Measurements from ENCODE around the gene HPCAL1. TPM values are rescaled to one million over a fixed set of nuclear protein-coding genes. Genes with fewer than 3 reads are reported as not detected.

Gene HPCAL1
- total and polyA plus RNA-seq, 2 donors (not counting 3 experiments of a cell fraction or from before 2014, with no cell fraction given), result 56.5 to 77.4 TPM

DNA sequence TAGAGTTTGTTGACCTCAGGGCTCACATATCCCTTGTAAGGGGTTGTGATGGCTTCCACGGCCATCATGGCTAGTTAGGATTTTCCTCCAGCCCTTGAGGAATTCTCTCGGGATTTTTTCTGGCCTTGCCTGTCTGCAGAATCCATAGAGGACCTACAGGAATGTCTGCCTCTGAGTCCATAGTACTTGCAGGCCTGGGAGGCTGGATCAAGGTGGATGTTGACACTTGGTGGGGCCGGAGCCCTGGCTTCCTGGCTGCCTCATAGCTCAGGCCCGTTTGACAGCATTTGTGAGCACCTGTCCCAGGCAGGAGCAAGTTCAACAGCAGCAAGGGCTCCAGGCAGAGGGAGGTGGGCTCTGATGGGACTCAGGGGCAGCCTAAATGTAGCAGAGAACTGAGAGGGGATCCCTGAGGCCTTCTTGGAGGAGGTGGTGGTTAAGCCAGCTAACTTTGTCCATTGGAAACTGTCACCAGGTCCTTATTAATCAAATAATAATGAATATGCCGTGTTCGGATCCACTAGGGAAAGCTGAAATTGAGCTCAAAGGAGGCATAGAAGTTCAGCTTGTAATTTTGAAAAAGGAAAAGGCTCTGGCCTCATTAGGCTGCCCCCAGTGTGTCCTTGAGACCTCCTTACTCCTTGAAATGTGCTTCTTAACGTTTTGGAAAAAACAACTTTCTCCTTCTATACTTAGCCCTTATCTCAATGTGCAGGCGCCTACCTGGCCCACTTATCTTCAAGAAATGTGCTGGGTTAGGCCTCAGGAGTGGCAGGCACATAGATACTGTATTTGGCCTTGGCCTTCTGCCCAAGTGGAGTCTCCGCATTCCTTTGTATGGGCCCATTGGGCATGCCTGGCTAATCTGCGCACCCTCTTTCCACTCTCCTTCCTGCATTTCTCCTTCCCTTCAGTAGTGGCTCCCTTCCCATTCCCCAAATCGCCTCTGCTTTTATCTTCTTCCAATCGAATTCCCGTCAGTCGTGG lies 66.9 kb downstream of the HPCAL1 start:
- H4K20me1 ChIP-seq (replicated peaks; ENCODE audit: control insufficient read depth, extremely low read depth, insufficient read depth, low read length), result no peaks in the 10 kb centered on the region
- H2AFZ ChIP-seq (ENCODE audit: low read depth, low read length), result no peak overlapping the region
- FAIRE-seq (no peak), DNase-seq (ENCODE audit: low read depth, low spot score) (no peak)
- H3K27me3 ChIP-seq (ENCODE audit: control insufficient read depth in 2 of 2, insufficient read depth in 2 of 2, low read length in 2 of 2), result no peaks in the 10 kb centered on the region
- intact Hi-C loops (cut with micrococcal nuclease), result no loop called here
- peaks cover 35% of the 10 kb centered on the region for H3K79me2 ChIP-seq (ENCODE audit: control insufficient read depth, insufficient read depth, low read length)
- no peak overlapping the region for H3K4me2 ChIP-seq (ENCODE audit: insufficient read depth, low read length)
- TF ChIP-seq GATA2 (IDR thresholded peaks at IDR 0.05; ENCODE audit: insufficient read depth, insufficient read length, low read depth, low read length) (no peak), EZH2 (IDR thresholded peaks at IDR 0.05; ENCODE audit: borderline replicate concordance, low read depth, low read length, severe bottlenecking) (no peak), POLR2A (IDR thresholded peaks at IDR 0.05; ENCODE audit: low read depth, low read length) (no peak)
- dilution Hi-C loops (cut with MboI; ENCODE audit: extremely low pct_ligation_motif_present, low sequenced_read_pairs), result no loop called here
- ChIA-PET POLR2A (no interaction called here), CTCF (interaction anchor here (0.9 to 1.5 kb wide), 4 partner anchors 10 to 39 kb away, joined by 3 to 5 read pairs (median 4); no protein-coding TSS in a partner anchor)
- no peak overlapping the region for H3K27ac ChIP-seq (ENCODE audit: insufficient read depth, low read depth, low read length)
- no peak overlapping the region for H3K9ac ChIP-seq (replicated peaks; ENCODE audit: extremely low read depth, insufficient read depth, low read length)
- H3K4me1 ChIP-seq (ENCODE audit: control insufficient read depth, extremely low read depth, insufficient read depth, low read length), result no peaks in the 10 kb centered on the region
- BruUV-seq (replicated peaks), result no TSS peak
- H3K36me3 ChIP-seq (ENCODE audit: control insufficient read depth in 2 of 2, extremely low read depth in 1 of 2, insufficient read depth in 2 of 2, low read length in 2 of 2), result no peaks in the 10 kb centered on the region
- no peak overlapping the region for H3K4me3 ChIP-seq (replicated peaks in 1 of 3; ENCODE audit: insufficient read depth in 1 of 3, low read depth in 1 of 3, low read length in 3 of 3)
- no peaks in the 10 kb centered on the region for H3K9me1 ChIP-seq (replicated peaks; ENCODE audit: control insufficient read depth, extremely low read depth, insufficient read depth, low read length)
- no peaks in the 10 kb centered on the region for H3K9me3 ChIP-seq (replicated peaks; ENCODE audit: control insufficient read depth, insufficient read depth, low read length)

DNA sequence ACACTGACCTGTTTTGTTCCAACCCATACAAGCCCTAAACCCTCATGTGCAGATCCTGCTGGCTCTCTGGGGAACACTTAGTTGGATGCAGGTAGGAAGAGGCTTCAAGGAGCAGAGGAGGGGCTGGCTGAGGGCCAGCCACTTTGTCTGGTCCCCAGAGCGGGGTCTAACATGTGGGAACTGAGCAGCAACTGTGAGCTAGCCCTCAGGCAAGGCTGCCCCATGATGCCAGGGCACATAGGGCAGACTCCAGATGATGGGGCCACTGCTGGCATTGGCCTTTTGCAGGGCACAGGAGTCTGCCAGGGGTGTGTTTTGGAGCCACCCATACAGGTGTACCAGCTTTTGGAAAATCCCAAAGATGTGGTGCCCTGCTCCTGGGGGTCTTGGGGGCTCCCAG lies 67.7 kb downstream of the HPCAL1 start:
- Histone ChIP-seq H3K79me2 (ENCODE audit: control insufficient read depth, insufficient read depth, low read length) (peaks cover 30% of the 10 kb centered on the region), H3K4me1 (ENCODE audit: control insufficient read depth, extremely low read depth, insufficient read depth, low read length) (no peaks in the 10 kb centered on the region), H3K36me3 (ENCODE audit: control insufficient read depth in 2 of 2, extremely low read depth in 1 of 2, insufficient read depth in 2 of 2, low read length in 2 of 2) (no peaks in the 10 kb centered on the region), H2AFZ (ENCODE audit: low read depth, low read length) (no peak overlapping the region), H3K4me3 (replicated peaks in 1 of 3; ENCODE audit: insufficient read depth in 1 of 3, low read depth in 1 of 3, low read length in 3 of 3) (no peak overlapping the region), H4K20me1 (replicated peaks; ENCODE audit: control insufficient read depth, extremely low read depth, insufficient read depth, low read length) (no peaks in the 10 kb centered on the region), H3K9me3 (replicated peaks; ENCODE audit: control insufficient read depth, insufficient read depth, low read length) (no peaks in the 10 kb centered on the region), H3K27me3 (ENCODE audit: control insufficient read depth in 2 of 2, insufficient read depth in 2 of 2, low read length in 2 of 2) (no peaks in the 10 kb centered on the region), H3K9me1 (replicated peaks; ENCODE audit: control insufficient read depth, extremely low read depth, insufficient read depth, low read length) (no peaks in the 10 kb centered on the region), H3K9ac (replicated peaks; ENCODE audit: extremely low read depth, insufficient read depth, low read length) (no peak overlapping the region), H3K27ac (ENCODE audit: insufficient read depth, low read depth, low read length) (no peak overlapping the region), H3K4me2 (ENCODE audit: insufficient read depth, low read length) (no peak overlapping the region)
- ChIA-PET CTCF (no interaction called here), POLR2A (no interaction called here)
- FAIRE-seq (no peak), DNase-seq (ENCODE audit: low read depth, low spot score) (no peak)
- TF ChIP-seq EZH2 (IDR thresholded peaks at IDR 0.05; ENCODE audit: borderline replicate concordance, low read depth, low read length, severe bottlenecking) (no peak), MYC (IDR thresholded peaks at IDR 0.05; ENCODE audit: low read depth, low read length) (no peak), FOS (IDR thresholded peaks at IDR 0.05; ENCODE audit: borderline replicate concordance, insufficient read depth, low read length) (no peak), POLR2A (IDR thresholded peaks at IDR 0.05; ENCODE audit: low read depth, low read length) (no peak), JUN (IDR thresholded peaks at IDR 0.05; ENCODE audit: borderline replicate concordance, insufficient read depth, insufficient read length, low read depth) (no peak), GATA2 (IDR thresholded peaks at IDR 0.05; ENCODE audit: insufficient read depth, insufficient read length, low read depth, low read length) (no peak), POLR2AphosphoS5 (IDR thresholded peaks at IDR 0.05; ENCODE audit: insufficient read depth, low read depth, low read length) (no peak)
- TF ChIP-seq, protein P1, sequence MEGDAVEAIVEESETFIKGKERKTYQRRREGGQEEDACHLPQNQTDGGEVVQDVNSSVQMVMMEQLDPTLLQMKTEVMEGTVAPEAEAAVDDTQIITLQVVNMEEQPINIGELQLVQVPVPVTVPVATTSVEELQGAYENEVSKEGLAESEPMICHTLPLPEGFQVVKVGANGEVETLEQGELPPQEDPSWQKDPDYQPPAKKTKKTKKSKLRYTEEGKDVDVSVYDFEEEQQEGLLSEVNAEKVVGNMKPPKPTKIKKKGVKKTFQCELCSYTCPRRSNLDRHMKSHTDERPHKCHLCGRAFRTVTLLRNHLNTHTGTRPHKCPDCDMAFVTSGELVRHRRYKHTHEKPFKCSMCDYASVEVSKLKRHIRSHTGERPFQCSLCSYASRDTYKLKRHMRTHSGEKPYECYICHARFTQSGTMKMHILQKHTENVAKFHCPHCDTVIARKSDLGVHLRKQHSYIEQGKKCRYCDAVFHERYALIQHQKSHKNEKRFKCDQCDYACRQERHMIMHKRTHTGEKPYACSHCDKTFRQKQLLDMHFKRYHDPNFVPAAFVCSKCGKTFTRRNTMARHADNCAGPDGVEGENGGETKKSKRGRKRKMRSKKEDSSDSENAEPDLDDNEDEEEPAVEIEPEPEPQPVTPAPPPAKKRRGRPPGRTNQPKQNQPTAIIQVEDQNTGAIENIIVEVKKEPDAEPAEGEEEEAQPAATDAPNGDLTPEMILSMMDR (IDR thresholded peaks at IDR 0.05; ENCODE audit: extremely low read depth in 1 of 2, insufficient read depth in 1 of 2, low read depth in 1 of 2, low read length in 2 of 2), result no peak
- TF ChIP-seq, protein P2, sequence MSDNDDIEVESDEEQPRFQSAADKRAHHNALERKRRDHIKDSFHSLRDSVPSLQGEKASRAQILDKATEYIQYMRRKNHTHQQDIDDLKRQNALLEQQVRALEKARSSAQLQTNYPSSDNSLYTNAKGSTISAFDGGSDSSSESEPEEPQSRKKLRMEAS (IDR thresholded peaks at IDR 0.05; ENCODE audit: insufficient read depth, insufficient read length), result no peak
- dilution Hi-C loops (cut with MboI; ENCODE audit: extremely low pct_ligation_motif_present, low sequenced_read_pairs), result no loop called here
- BruUV-seq (replicated peaks), result no TSS peak
- intact Hi-C loops (cut with micrococcal nuclease), result no loop called here

Data from endothelial cell of umbilical vein (primary cell).